ENCODE measurements around the gene AGAP2. TPM values are rescaled to one million over a fixed set of nuclear protein-coding genes. Genes with fewer than 3 reads are reported as not detected.

Gene AGAP2
- total RNA-seq, 4 donors from 2014 or later = 0.55 to 1.6 (median 1.3) TPM

DNA sequence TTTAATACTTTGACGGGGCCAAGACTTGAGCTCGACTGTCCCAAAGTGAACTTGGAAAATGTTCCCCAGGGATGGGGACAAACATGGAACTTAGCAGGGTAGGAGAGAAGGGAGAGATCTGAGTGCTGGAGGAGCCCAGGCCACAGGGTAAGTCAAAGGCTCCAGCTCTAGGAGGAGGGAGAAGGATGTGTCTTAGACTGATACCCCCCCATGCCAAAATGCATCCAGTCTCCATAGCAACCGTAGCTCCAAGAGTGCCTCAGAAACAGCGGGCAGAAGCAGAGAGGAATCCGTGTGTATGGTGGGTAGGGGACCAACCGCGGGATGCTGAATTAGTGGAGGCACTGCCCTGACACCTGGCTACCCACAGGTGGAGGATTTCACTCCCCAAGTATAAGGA, 845 bp upstream of the AGAP2 start:
- intact Hi-C loops (cut with DNase I; ENCODE audit: low total_unique reads) = no loop called here

DNA sequence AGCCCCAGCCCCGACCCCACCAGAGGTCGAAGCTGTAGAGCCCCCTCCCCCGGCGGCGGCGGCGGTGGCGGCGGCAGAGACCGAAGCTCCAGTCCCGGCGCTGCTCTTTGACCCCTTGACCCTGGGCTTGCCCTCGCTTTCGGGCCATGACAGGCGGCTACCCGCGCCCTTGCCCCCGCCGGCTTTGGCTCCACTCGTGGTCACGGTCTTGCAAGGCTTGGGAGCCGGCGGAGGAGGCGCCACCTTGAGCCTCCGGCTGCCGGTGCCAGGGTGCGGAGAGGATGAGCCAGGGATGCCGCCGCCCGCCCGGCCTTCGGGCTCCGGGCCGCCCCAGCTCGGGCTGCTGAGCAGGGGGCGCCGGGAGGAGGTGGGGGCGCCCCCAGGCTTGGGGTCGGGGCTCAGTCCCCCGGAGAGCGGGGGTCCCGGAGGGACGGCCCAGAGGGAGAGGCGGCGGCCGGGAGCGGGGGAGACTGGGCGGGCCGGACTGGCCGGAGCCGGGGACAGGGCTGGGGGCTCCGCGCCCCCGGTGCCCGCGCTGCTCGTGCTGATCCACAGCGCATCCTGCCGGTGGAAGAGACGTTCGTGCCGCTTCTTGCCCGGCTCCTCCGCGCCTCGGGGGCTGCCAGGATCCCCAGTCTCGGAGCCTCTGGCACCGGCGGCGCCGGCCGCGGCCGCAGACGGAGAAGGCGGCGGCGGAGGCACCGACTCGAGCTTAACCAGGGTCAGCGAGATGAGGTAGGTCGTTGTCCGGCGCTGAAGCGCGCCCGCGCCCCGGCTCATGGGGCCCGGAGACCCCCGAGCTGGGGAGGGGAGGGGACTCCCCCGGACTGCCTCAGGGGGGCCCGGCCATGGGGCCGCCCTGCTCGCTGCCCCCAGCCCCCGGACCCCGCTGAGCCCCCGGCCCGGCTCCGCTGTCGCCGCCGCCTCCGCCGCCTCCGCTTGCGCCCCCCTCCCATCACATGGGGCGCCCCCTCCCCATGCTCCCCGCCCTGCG, 778 bp downstream of the AGAP2 start:
- no peak for DNase-seq (ENCODE audit: low spot score in 2 of 2)
- TF ChIP-seq, protein P1, sequence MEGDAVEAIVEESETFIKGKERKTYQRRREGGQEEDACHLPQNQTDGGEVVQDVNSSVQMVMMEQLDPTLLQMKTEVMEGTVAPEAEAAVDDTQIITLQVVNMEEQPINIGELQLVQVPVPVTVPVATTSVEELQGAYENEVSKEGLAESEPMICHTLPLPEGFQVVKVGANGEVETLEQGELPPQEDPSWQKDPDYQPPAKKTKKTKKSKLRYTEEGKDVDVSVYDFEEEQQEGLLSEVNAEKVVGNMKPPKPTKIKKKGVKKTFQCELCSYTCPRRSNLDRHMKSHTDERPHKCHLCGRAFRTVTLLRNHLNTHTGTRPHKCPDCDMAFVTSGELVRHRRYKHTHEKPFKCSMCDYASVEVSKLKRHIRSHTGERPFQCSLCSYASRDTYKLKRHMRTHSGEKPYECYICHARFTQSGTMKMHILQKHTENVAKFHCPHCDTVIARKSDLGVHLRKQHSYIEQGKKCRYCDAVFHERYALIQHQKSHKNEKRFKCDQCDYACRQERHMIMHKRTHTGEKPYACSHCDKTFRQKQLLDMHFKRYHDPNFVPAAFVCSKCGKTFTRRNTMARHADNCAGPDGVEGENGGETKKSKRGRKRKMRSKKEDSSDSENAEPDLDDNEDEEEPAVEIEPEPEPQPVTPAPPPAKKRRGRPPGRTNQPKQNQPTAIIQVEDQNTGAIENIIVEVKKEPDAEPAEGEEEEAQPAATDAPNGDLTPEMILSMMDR (IDR thresholded peaks at IDR 0.05) = no peak
- TF ChIP-seq POLR2A (IDR thresholded peaks at IDR 0.05) = no peak
- intact Hi-C loops (cut with DNase I; ENCODE audit: low total_unique reads) = no loop called here
- WGBS, 2 donors = 27 to 31% methylated on average over 26 to 32 of the region's 110 CpGs
- no peak overlapping the region for H3K4me3 ChIP-seq (ENCODE audit: low read depth, poor library complexity, severe bottlenecking)

More for the DNA sequence above, 845 bp upstream of the AGAP2 start:
- TF ChIP-seq, protein P1 (IDR thresholded peaks at IDR 0.05) = no peak
- no peak for TF ChIP-seq POLR2A (IDR thresholded peaks at IDR 0.05)
- H3K4me3 ChIP-seq (ENCODE audit: low read depth, poor library complexity, severe bottlenecking) = no peak overlapping the region
- no peak for DNase-seq (ENCODE audit: low spot score in 2 of 2)
- WGBS, 2 donors = 19 to 32% methylated on average over 7 of the region's 7 CpGs

DNA sequence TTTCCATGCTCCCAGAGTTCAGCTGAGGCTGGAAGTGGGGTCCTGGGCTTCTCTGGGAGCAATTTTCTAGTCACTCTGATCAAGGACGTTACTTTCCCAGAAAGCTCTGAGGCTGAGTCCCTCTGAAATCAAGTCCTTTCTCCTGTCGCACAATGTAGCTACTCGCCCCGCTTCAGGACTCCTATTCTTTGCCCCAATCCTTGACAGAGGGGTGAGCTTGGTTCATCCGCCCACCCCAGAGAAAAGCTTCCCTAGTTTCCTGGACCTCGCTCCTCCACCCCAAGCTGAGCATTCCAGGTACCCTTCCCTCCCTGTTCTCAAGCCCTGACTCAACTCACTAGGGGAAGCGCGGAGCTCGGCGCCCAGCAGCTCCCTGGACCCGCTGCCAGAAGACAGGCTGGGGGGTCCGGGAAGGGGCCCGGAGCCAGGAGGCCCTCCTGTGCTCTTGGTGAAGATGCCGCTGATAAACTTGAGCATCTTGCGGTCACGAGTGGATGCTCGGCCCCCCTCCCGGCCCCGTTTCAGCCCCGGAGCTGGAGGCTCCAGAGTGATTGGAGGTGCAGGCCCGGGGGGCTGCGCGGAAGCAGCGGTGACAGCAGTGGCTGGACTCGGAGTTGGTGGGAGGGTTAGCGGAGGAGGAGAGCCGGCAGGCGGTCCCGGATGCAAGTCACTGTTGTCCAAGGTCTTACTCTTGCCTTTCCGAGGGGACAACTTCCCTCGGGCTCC, 1.6 kb downstream of the AGAP2 start:
- DNase-seq (ENCODE audit: low spot score in 2 of 2) = no peak
- no peak overlapping the region for H3K4me3 ChIP-seq (ENCODE audit: low read depth, poor library complexity, severe bottlenecking)
- intact Hi-C loops (cut with DNase I; ENCODE audit: low total_unique reads) = no loop called here
- TF ChIP-seq, protein P1 (IDR thresholded peaks at IDR 0.05) = no peak
- TF ChIP-seq POLR2A (IDR thresholded peaks at IDR 0.05) = no peak
- 9 to 22% methylated on average over 28 to 29 of the region's 31 CpGs for WGBS, 2 donors

DNA sequence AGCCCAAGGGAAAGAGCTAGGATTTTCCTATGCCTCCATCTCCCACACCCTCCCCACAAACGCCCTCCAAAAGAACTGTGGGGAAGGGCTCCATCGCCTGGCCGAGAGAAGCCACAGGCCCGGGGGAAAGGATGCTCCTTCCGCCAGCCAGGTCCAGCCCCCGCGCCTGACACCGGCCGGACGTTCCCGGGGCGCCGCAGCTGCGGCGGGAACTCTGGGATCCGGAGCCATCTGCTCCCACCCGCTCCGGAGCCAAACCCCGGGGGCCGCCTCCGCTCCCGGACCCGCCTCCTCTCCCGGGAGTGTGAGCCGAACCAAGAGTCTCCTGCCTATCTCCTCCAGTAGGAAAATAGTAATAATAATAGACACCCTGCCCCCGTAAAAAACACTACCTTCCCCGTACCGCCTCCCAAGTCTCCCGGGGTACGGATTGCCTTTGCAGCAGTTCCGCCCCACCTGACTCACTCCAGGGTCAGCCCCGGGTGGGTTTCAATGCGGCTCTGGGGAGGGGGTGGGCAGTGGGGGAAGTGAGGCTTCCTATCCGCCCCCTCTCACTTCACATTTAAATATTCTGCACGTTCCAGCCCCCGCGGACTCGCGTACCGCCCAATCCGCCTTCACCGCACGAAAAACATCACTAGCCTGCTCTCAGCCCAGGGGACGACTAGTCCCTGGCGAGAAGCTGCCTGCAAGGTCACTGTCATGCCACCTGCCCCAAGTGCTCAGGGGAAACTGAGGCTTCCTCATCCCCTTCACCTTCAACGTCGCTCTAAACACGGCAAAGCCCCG, 2.4 kb downstream of the AGAP2 start:
- DNase-seq (ENCODE audit: low spot score in 2 of 2) = no peak
- intact Hi-C loops (cut with DNase I; ENCODE audit: low total_unique reads) = no loop called here
- TF ChIP-seq, protein P1 (IDR thresholded peaks at IDR 0.05) = no peak
- TF ChIP-seq POLR2A (IDR thresholded peaks at IDR 0.05) = no peak
- 15 to 23% methylated on average over 45 to 46 of the region's 49 CpGs for WGBS, 2 donors
- no peak overlapping the region for H3K4me3 ChIP-seq (ENCODE audit: low read depth, poor library complexity, severe bottlenecking)

DNA sequence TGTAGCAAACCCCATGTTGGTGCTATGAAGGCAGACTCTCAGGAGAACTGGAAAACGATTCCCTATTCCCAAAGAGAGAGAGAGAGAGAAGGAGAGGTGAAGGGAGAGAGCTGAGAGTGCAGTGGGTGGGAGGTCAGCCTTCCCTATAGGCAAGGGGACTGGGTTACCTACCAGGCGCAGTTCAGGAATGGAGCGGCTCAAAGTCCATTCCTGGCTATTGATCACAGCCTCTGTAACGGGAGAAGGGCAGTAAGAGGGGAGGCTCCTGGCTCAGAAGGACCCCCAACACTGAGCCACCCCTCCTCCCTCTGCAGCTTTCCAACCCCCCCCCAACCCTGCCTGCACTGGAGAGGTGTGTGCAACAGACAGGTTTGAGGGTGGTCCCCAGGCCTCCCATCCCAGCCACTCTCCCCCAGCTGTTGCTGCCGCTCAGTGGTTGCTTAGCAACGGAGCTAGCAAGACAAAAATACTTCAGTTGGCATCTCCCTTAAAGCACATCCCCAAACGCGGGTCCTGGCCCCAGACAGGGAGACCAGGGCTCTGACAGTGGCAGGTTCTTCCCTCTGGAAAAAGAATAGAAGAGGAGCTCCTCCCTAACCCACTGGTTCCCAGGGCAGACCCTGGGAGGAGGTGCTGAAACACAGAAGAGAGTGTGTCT, 3.2 kb downstream of the AGAP2 start:
- intact Hi-C loops (cut with DNase I; ENCODE audit: low total_unique reads) = no loop called here
- TF ChIP-seq, protein P1 (IDR thresholded peaks at IDR 0.05) = no peak
- no peak for TF ChIP-seq POLR2A (IDR thresholded peaks at IDR 0.05)
- no peak overlapping the region for H3K4me3 ChIP-seq (ENCODE audit: low read depth, poor library complexity, severe bottlenecking)
- DNase-seq (ENCODE audit: low spot score in 2 of 2) = no peak
- 31 to 37% methylated on average over 8 of the region's 8 CpGs for WGBS, 2 donors
